Endothelial cell of umbilical vein (primary cell): ENCODE data around the gene TYSND1.

ENCODE experiments used
- EZH2 ChIP-seq: IDR thresholded peaks from 2 replicates; pipeline ENCODE4 v1.6.1; 2012; ENCODE audit warnings: borderline replicate concordance, low read depth, mild to moderate bottlenecking, moderate library complexity, low read length, inconsistent platforms; ENCODE audit not compliant: severe bottlenecking
- FOS ChIP-seq: IDR thresholded peaks from 2 replicates; pipeline ENCODE4 v1.6.1; 2011; ENCODE audit warnings: mild to moderate bottlenecking, low read length, moderate library complexity, borderline replicate concordance; ENCODE audit not compliant: insufficient read depth
- GATA2 ChIP-seq: IDR thresholded peaks from 2 replicates; pipeline ENCODE4 v1.7.0; 2011; ENCODE audit warnings: low read depth, mild to moderate bottlenecking, moderate library complexity, mixed read lengths, low read length; ENCODE audit not compliant: insufficient read length, insufficient read depth
- JUN ChIP-seq: IDR thresholded peaks from 2 replicates; pipeline ENCODE4 v1.6.1; 2011; ENCODE audit warnings: borderline replicate concordance, low read depth; ENCODE audit not compliant: insufficient read length, insufficient read depth
- MYC ChIP-seq: IDR thresholded peaks from one replicate; pipeline ENCODE4 v1.6.1; 2011; ENCODE audit warnings: mild to moderate bottlenecking, low read depth, low read length
- POLR2A ChIP-seq: IDR thresholded peaks from 2 replicates; pipeline ENCODE4 v1.6.1; 2012; ENCODE audit warnings: low read depth, mild to moderate bottlenecking, control low read depth, low read length
- POLR2AphosphoS5 ChIP-seq: IDR thresholded peaks from 2 replicates; pipeline ENCODE4 v1.6.1; 2012; ENCODE audit warnings: low read depth, mild to moderate bottlenecking, control low read depth, low read length, moderate library complexity; ENCODE audit not compliant: insufficient read depth
- TF ChIP-seq, protein P1 (sequence below), 2 donors: IDR thresholded peaks; 1 replicate in 1 of 2; 2 replicates in 1 of 2; pipeline ENCODE4 v1.5.1; 2011; ENCODE audit warnings: low read length in 2 of 2, mild to moderate bottlenecking in 2 of 2, moderate library complexity in 2 of 2, control low read depth in 1 of 2, inconsistent platforms in 1 of 2, low read depth in 1 of 2; ENCODE audit not compliant: insufficient read depth in 1 of 2; ENCODE audit errors: extremely low read depth in 1 of 2
- TF ChIP-seq, protein P2 (sequence below): IDR thresholded peaks from 2 replicates; pipeline ENCODE4 v1.6.1; 2011; ENCODE audit not compliant: insufficient read depth, insufficient read length

DNA sequence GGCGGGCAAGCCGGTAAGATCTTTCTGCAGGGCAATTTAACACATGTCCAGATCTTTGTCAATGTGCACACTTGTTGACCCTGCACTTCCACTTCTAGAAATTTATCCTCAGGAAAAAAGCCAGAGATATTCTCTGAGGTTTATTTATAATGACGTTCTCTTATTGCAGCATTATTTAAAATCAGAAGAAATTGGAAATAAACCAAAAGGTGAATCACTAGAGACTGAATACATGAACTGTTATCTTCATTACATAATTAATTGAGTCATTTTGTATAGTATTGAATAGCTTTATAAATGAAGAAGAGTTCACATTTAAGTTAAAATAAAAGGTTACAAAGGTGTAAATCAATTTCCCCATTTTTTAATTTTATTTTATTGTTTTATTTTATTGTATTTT is 40.1 kb upstream of the TYSND1 start:
- no peak for TF ChIP-seq JUN
- no peak for TF ChIP-seq POLR2A
- TF ChIP-seq, protein P1, sequence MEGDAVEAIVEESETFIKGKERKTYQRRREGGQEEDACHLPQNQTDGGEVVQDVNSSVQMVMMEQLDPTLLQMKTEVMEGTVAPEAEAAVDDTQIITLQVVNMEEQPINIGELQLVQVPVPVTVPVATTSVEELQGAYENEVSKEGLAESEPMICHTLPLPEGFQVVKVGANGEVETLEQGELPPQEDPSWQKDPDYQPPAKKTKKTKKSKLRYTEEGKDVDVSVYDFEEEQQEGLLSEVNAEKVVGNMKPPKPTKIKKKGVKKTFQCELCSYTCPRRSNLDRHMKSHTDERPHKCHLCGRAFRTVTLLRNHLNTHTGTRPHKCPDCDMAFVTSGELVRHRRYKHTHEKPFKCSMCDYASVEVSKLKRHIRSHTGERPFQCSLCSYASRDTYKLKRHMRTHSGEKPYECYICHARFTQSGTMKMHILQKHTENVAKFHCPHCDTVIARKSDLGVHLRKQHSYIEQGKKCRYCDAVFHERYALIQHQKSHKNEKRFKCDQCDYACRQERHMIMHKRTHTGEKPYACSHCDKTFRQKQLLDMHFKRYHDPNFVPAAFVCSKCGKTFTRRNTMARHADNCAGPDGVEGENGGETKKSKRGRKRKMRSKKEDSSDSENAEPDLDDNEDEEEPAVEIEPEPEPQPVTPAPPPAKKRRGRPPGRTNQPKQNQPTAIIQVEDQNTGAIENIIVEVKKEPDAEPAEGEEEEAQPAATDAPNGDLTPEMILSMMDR (IDR thresholded peaks at IDR 0.05; ENCODE audit: extremely low read depth in 1 of 2, insufficient read depth in 1 of 2, low read depth in 1 of 2, low read length in 2 of 2): no peak
- no peak for TF ChIP-seq POLR2AphosphoS5
- TF ChIP-seq EZH2: no peak
- TF ChIP-seq, protein P2, sequence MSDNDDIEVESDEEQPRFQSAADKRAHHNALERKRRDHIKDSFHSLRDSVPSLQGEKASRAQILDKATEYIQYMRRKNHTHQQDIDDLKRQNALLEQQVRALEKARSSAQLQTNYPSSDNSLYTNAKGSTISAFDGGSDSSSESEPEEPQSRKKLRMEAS: no peak
- TF ChIP-seq FOS: no peak
- no peak for TF ChIP-seq MYC
- no peak for TF ChIP-seq GATA2
